SJSA1 (cell line): ENCODE data around the gene ZHX3. TPM values are rescaled to one million over a fixed set of nuclear protein-coding genes. Genes with fewer than 3 reads are reported as not detected.
"Not testable (repeated sequence)": the region's sequence is repeated elsewhere in the genome, so short reads cannot be mapped to it uniquely, and the experiment has no call there.

Experiments
- DNase-seq, 2 experiments: peaks; one replicate each; pipeline ENCODE4 v3.0.0-alpha.2; 2015 to 2020; ENCODE audit warnings: low spot score in 2 of 2, low read depth in 1 of 2
- H3K27ac ChIP-seq: fragments of 250-450 bp; sonication (Bioruptor Pico); 2 replicates; pipeline ENCODE4 v1.5.1; 2020; ENCODE audit warnings: mild to moderate bottlenecking, moderate library complexity
- H3K27me3 ChIP-seq: fragments of 250-450 bp; sonication (Bioruptor Pico); replicated peaks from 2 replicates; pipeline ENCODE4 v1.5.1; 2020; ENCODE audit warnings: mild to moderate bottlenecking, moderate library complexity
- H3K36me3 ChIP-seq: fragments of 250-450 bp; sonication (Bioruptor Pico); 2 replicates; pipeline ENCODE4 v1.5.1; 2020; ENCODE audit warnings: mild to moderate bottlenecking
- H3K4me1 ChIP-seq: fragments of 250-450 bp; sonication (Bioruptor Pico); replicated peaks from 2 replicates; pipeline ENCODE4 v1.6.1; 2021; ENCODE audit warnings: mild to moderate bottlenecking
- H3K4me3 ChIP-seq: fragments of 250-450 bp; sonication (Bioruptor Pico); 2 replicates; pipeline ENCODE4 v1.5.1; 2020; ENCODE audit warnings: mild to moderate bottlenecking
- H3K9me3 ChIP-seq: fragments of 250-450 bp; sonication (Bioruptor Pico); replicated peaks from 2 replicates; pipeline ENCODE4 v1.5.1; 2020; ENCODE audit warnings: mild to moderate bottlenecking
- total RNA-seq: library from RNA; depleted of rRNA; stranded (reverse); fragments of >200 nt; shearing (Covaris generic); gene quantifications from 2 replicates; pipeline ENCODE4 v1.2.3, GENCODE V29; 2014

The ZHX3 gene
- total RNA-seq, 1 experiment from 2014 or later = 19.3 TPM

- Histone ChIP-seq H3K27ac (no peak overlapping the region), H3K9me3 (no peaks in the 10 kb centered on the region), H3K4me1 (no peaks in the 10 kb centered on the region), H3K27me3 (no peaks in the 10 kb centered on the region), H3K4me3 (no peak overlapping the region), H3K36me3 (no peaks in the 10 kb centered on the region)
- DNase-seq = no peak
These were observed 75.2 kb downstream of the ZHX3 start for GRCh38 chr20:41242352-41242751.

- H3K36me3 ChIP-seq, H3K27ac ChIP-seq, H3K27me3 ChIP-seq, H3K9me3 ChIP-seq, H3K4me3 ChIP-seq, DNase-seq: not testable (repeated sequence)
- peaks cover 13% of the 10 kb centered on the region for H3K4me1 ChIP-seq
These were observed 80.3 kb downstream of the ZHX3 start for GRCh38 chr20:41237233-41237632.

GRCh38 chr20:41236818-41237217 is 80.7 kb downstream of the ZHX3 start:
- H3K36me3 ChIP-seq, H3K27me3 ChIP-seq, DNase-seq, H3K4me3 ChIP-seq, H3K9me3 ChIP-seq, H3K27ac ChIP-seq: not testable (repeated sequence)
- H3K4me1 ChIP-seq = peaks cover 17% of the 10 kb centered on the region

GRCh38 chr20:41234546-41234945 is 83.0 kb downstream of the ZHX3 start:
- no peak overlapping the region for H3K27ac ChIP-seq
- DNase-seq = no peak
- no peaks in the 10 kb centered on the region for H3K9me3 ChIP-seq
- H3K4me3 ChIP-seq = no peak overlapping the region
- peaks cover 19% of the 10 kb centered on the region for H3K4me1 ChIP-seq
- H3K27me3 ChIP-seq = no peaks in the 10 kb centered on the region
- H3K36me3 ChIP-seq = no peaks in the 10 kb centered on the region

GRCh38 chr20:41234041-41234440 is 83.5 kb downstream of the ZHX3 start:
- peaks cover 19% of the 10 kb centered on the region for H3K4me1 ChIP-seq
- no peaks in the 10 kb centered on the region for H3K9me3 ChIP-seq
- H3K27ac ChIP-seq = peak overlapping the region; percentile 60; the same call in 1 of the 2 replicates
- H3K36me3 ChIP-seq = no peaks in the 10 kb centered on the region
- H3K27me3 ChIP-seq = no peaks in the 10 kb centered on the region
- H3K4me3 ChIP-seq = no peak overlapping the region
- no peak for DNase-seq

GRCh38 chr20:41232973-41233926 is 84.3 kb downstream of the ZHX3 start:
- peak overlapping the region; percentile 60 for H3K27ac ChIP-seq
- no peaks in the 10 kb centered on the region for H3K27me3 ChIP-seq
- H3K4me3 ChIP-seq = peak overlapping the region; percentile 22; the same call in 1 of the 2 replicates
- no peaks in the 10 kb centered on the region for H3K9me3 ChIP-seq
- H3K36me3 ChIP-seq = no peaks in the 10 kb centered on the region
- peak in 1 of 2 experiments; percentile 60 for DNase-seq
- peaks cover 19% of the 10 kb centered on the region for H3K4me1 ChIP-seq

- Histone ChIP-seq H3K27me3 (no peaks in the 10 kb centered on the region), H3K27ac (peak overlapping the region; percentile 60; the same call in 1 of the 2 replicates), H3K9me3 (no peaks in the 10 kb centered on the region), H3K4me3 (no peak overlapping the region), H3K4me1 (peaks cover 19% of the 10 kb centered on the region), H3K36me3 (no peaks in the 10 kb centered on the region)
- no peak for DNase-seq
These were observed 86.4 kb downstream of the ZHX3 start for GRCh38 chr20:41231136-41231535.

- no peak for DNase-seq
- no peaks in the 10 kb centered on the region for H3K36me3 ChIP-seq
- no peaks in the 10 kb centered on the region for H3K27me3 ChIP-seq
- peaks cover 19% of the 10 kb centered on the region for H3K4me1 ChIP-seq
- no peaks in the 10 kb centered on the region for H3K9me3 ChIP-seq
- H3K27ac ChIP-seq = no peak overlapping the region
- no peak overlapping the region for H3K4me3 ChIP-seq
These were observed 87.4 kb downstream of the ZHX3 start for GRCh38 chr20:41230136-41230535.

GRCh38 chr20:41229259-41229658 is 88.3 kb downstream of the ZHX3 start:
- H3K4me1 ChIP-seq = peaks cover 19% of the 10 kb centered on the region
- H3K4me3 ChIP-seq = no peak overlapping the region
- no peak overlapping the region for H3K27ac ChIP-seq
- no peak for DNase-seq
- no peaks in the 10 kb centered on the region for H3K36me3 ChIP-seq
- no peaks in the 10 kb centered on the region for H3K9me3 ChIP-seq
- no peaks in the 10 kb centered on the region for H3K27me3 ChIP-seq

- no peaks in the 10 kb centered on the region for H3K36me3 ChIP-seq
- no peaks in the 10 kb centered on the region for H3K9me3 ChIP-seq
- H3K27me3 ChIP-seq = no peaks in the 10 kb centered on the region
- peaks cover 19% of the 10 kb centered on the region for H3K4me1 ChIP-seq
- no peak overlapping the region for H3K4me3 ChIP-seq
- no peak for DNase-seq
- H3K27ac ChIP-seq = no peak overlapping the region
These were observed 88.7 kb downstream of the ZHX3 start for GRCh38 chr20:41228858-41229257.

GRCh38 chr20:41226426-41226825 is 91.1 kb downstream of the ZHX3 start:
- H3K4me1 ChIP-seq = no peaks in the 10 kb centered on the region; the same call in 1 of the 2 replicates
- H3K27ac ChIP-seq = no peak overlapping the region
- H3K27me3 ChIP-seq = no peaks in the 10 kb centered on the region
- no peaks in the 10 kb centered on the region for H3K9me3 ChIP-seq
- no peaks in the 10 kb centered on the region for H3K36me3 ChIP-seq
- DNase-seq = no peak
- no peak overlapping the region for H3K4me3 ChIP-seq

- Histone ChIP-seq H3K36me3 (no peaks in the 10 kb centered on the region), H3K4me3 (no peak overlapping the region), H3K27ac (no peak overlapping the region), H3K4me1 (no peaks in the 10 kb centered on the region; the same call in 1 of the 2 replicates), H3K27me3 (no peaks in the 10 kb centered on the region), H3K9me3 (no peaks in the 10 kb centered on the region)
- no peak for DNase-seq
These were observed 92.4 kb downstream of the ZHX3 start for GRCh38 chr20:41225091-41225490.

- H3K9me3 ChIP-seq = no peaks in the 10 kb centered on the region
- no peak for DNase-seq
- H3K36me3 ChIP-seq = no peaks in the 10 kb centered on the region
- H3K27ac ChIP-seq = no peak overlapping the region
- no peak overlapping the region for H3K4me3 ChIP-seq
- no peaks in the 10 kb centered on the region; the same call in 1 of the 2 replicates for H3K4me1 ChIP-seq
- no peaks in the 10 kb centered on the region for H3K27me3 ChIP-seq
These were observed 93.2 kb downstream of the ZHX3 start for GRCh38 chr20:41224281-41224680.

GRCh38 chr20:41223112-41223511 is 94.4 kb downstream of the ZHX3 start:
- no peaks in the 10 kb centered on the region; the same call in 1 of the 2 replicates for H3K4me1 ChIP-seq
- no peaks in the 10 kb centered on the region for H3K9me3 ChIP-seq
- no peaks in the 10 kb centered on the region for H3K27me3 ChIP-seq
- no peaks in the 10 kb centered on the region for H3K36me3 ChIP-seq
- H3K27ac ChIP-seq = no peak overlapping the region
- H3K4me3 ChIP-seq = no peak overlapping the region
- DNase-seq = no peak
